GM23338 (cell line): ENCODE results near the gene RUVBL2. TPM values are rescaled to one million over a fixed set of nuclear protein-coding genes. Genes with fewer than 3 reads are reported as not detected.

Experiments used
- ATAC-seq: fragments of 200-7000 bp; cut with Tn5 transposase; 3 replicates; pipeline ENCODE4 v1.9.1; 2020
- DNase-seq: peaks from one replicate; pipeline ENCODE4 v3.0.0-alpha.2; 2015; ENCODE audit warnings: low spot score
- H2AFZ ChIP-seq: fragments of 200-600 bp; sonication (generic); 2 replicates; pipeline ENCODE4 v1.8.0; 2016; ENCODE audit warnings: antibody characterized with exemption, mild to moderate bottlenecking, moderate library complexity
- H3F3A ChIP-seq: fragments of 200-600 bp; sonication (generic); replicated peaks from 2 replicates; pipeline ENCODE4 v1.8.0; 2017; ENCODE audit warnings: antibody characterized with exemption, mixed run types, low read depth
- H3K27ac ChIP-seq: fragments of 200-600 bp; sonication (generic); 2 replicates; pipeline ENCODE4 v1.6.1; 2016; ENCODE audit warnings: low read depth
- H3K27me3 ChIP-seq: fragments of 200-600 bp; sonication (generic); 2 replicates; pipeline ENCODE4 v1.8.0; 2016; ENCODE audit warnings: mild to moderate bottlenecking, mixed run types, moderate library complexity; ENCODE audit not compliant: insufficient read depth
- H3K36me3 ChIP-seq: fragments of 200-600 bp; sonication (generic); 2 replicates; pipeline ENCODE4 v1.8.0; 2016; ENCODE audit warnings: mild to moderate bottlenecking; ENCODE audit not compliant: insufficient read depth
- H3K4me1 ChIP-seq: fragments of 200-600 bp; sonication (generic); 2 replicates; pipeline ENCODE4 v1.8.0; 2016; ENCODE audit warnings: mild to moderate bottlenecking, moderate library complexity; ENCODE audit not compliant: insufficient read depth
- H3K4me2 ChIP-seq: fragments of 200-600 bp; sonication (generic); 2 replicates; pipeline ENCODE4 v1.7.1; 2017; ENCODE audit warnings: mixed run types
- H3K4me3 ChIP-seq: fragments of 200-600 bp; sonication (generic); 2 replicates; pipeline ENCODE4 v1.6.1; 2016; ENCODE audit warnings: mixed run types
- H3K79me2 ChIP-seq: fragments of 200-600 bp; sonication (generic); replicated peaks from 2 replicates; pipeline ENCODE4 v1.8.0; 2017; ENCODE audit warnings: mild to moderate bottlenecking; ENCODE audit not compliant: insufficient read depth
- H3K9me2 ChIP-seq: fragments of 200-600 bp; sonication (generic); 2 replicates; pipeline ENCODE4 v1.8.0; 2017; ENCODE audit not compliant: insufficient read depth
- H4K20me1 ChIP-seq: fragments of 200-600 bp; sonication (generic); replicated peaks from 2 replicates; pipeline ENCODE4 v1.8.0; 2017; ENCODE audit warnings: mild to moderate bottlenecking; ENCODE audit not compliant: insufficient read depth
- H3K27ac Mint-ChIP-seq: 2 replicates; pipeline ENCODE4 v1.8.0; 2020; ENCODE audit warnings: inconsistent platforms, mild to moderate bottlenecking, moderate library complexity, mixed read lengths
- H3K27me3 Mint-ChIP-seq: 3 replicates; pipeline ENCODE4 v1.8.0; 2022; ENCODE audit warnings: low read depth, mild to moderate bottlenecking, moderate library complexity, mixed read lengths, inconsistent platforms; ENCODE audit not compliant: insufficient read depth, poor library complexity
- H3K36me3 Mint-ChIP-seq: 3 replicates; pipeline ENCODE4 v1.8.0; 2021; ENCODE audit warnings: low read depth, mild to moderate bottlenecking, inconsistent platforms, moderate library complexity, mixed read lengths
- H3K4me1 Mint-ChIP-seq: 3 replicates; pipeline ENCODE4 v1.8.0; 2020; ENCODE audit warnings: mild to moderate bottlenecking, inconsistent platforms, mixed read lengths
- H3K4me3 Mint-ChIP-seq: 3 replicates; pipeline ENCODE4 v1.8.0; 2021; ENCODE audit warnings: moderate library complexity, mild to moderate bottlenecking, inconsistent platforms, mixed read lengths
- H3K9me3 Mint-ChIP-seq: 3 replicates; pipeline ENCODE4 v1.8.0; 2020; ENCODE audit warnings: moderate library complexity, mild to moderate bottlenecking, inconsistent platforms, mixed read lengths
- CREB1 ChIP-seq: fragments of 250-450 bp; sonication (Bioruptor Pico); IDR thresholded peaks from 2 replicates; pipeline ENCODE4 v1.5.0; 2020; ENCODE audit warnings: low read depth, mild to moderate bottlenecking, moderate library complexity
- EZH2 ChIP-seq: fragments of 200-600 bp; sonication (generic); IDR thresholded peaks from one replicate; pipeline ENCODE4 v1.8.0; 2017; ENCODE audit warnings: antibody characterized with exemption, mild to moderate bottlenecking, low read depth; ENCODE audit not compliant: unreplicated experiment
- EZH2phosphoT487 ChIP-seq: fragments of 200-600 bp; sonication (generic); IDR thresholded peaks from one replicate; pipeline ENCODE4 v1.8.1; 2018; ENCODE audit warnings: antibody characterized with exemption; ENCODE audit not compliant: unreplicated experiment
- JUNB ChIP-seq: IDR thresholded peaks from one replicate; pipeline ENCODE4 v1.6.1; 2016; ENCODE audit warnings: antibody characterized with exemption; ENCODE audit not compliant: unreplicated experiment
- NANOG ChIP-seq: IDR thresholded peaks from 2 replicates; pipeline ENCODE4 v1.6.1; 2016; ENCODE audit warnings: antibody characterized with exemption, borderline replicate concordance
- POLR2AphosphoS5 ChIP-seq: IDR thresholded peaks from 2 replicates; pipeline ENCODE4 v1.6.1; 2016; ENCODE audit warnings: antibody characterized with exemption, low read depth
- STAT1 ChIP-seq: IDR thresholded peaks from one replicate; pipeline ENCODE4 v1.6.1; 2016; ENCODE audit warnings: antibody characterized with exemption; ENCODE audit not compliant: unreplicated experiment
- ZNF114 ChIP-seq: fragments of 250-450 bp; sonication (Bioruptor Pico); IDR thresholded peaks from 2 replicates; pipeline ENCODE4 v1.5.0; 2020; ENCODE audit warnings: mild to moderate bottlenecking, moderate library complexity
- ZNF331 ChIP-seq: fragments of 250-450 bp; sonication (Bioruptor Pico); IDR thresholded peaks from 2 replicates; pipeline ENCODE4 v1.5.0; 2020; ENCODE audit warnings: low read depth, mild to moderate bottlenecking, moderate library complexity
- polyA plus RNA-seq: library from polyadenylated mRNA; unstranded; fragments of >200 nt; fragmentation: Nextera tagmentation; extraction: Ambion mirVana; gene quantifications from 2 replicates; pipeline ENCODE4 v1.2.1, GENCODE V29; 2016
- total RNA-seq: library from RNA; depleted of rRNA; stranded (reverse); fragments of >200 nt; shearing (Covaris generic); gene quantifications from 2 replicates; pipeline ENCODE4 v1.2.3, GENCODE V29; 2014
- TF ChIP-seq, protein P1 (sequence below): IDR thresholded peaks from 2 replicates; pipeline ENCODE4 v1.6.1; 2016; ENCODE audit warnings: antibody characterized with exemption
- TF ChIP-seq, protein P2 (sequence below): fragments of 250-450 bp; sonication (Bioruptor Pico); IDR thresholded peaks from 2 replicates; pipeline ENCODE4 v1.5.0; 2020; ENCODE audit warnings: mild to moderate bottlenecking, moderate library complexity
- TF ChIP-seq, protein P3 (sequence below): IDR thresholded peaks from one replicate; pipeline ENCODE4 v1.6.1; 2018; ENCODE audit warnings: antibody characterized with exemption; ENCODE audit not compliant: unreplicated experiment
- TF ChIP-seq, protein P4 (sequence below), 2 experiments: fragments of 200-600 bp in 1 of 2; sonication (generic) in 1 of 2; conservative IDR thresholded peaks; 2 replicates each; pipeline versions ENCODE4 v1.5.1 to v1.6.1; 2016 to 2017; ENCODE audit warnings: antibody characterized with exemption in 2 of 2, low read depth in 2 of 2, mild to moderate bottlenecking in 2 of 2, moderate library complexity in 1 of 2

The RUVBL2 gene
- total and polyA plus RNA-seq, 2 experiments from 2014 or later, result 196 to 252 TPM

DNA sequence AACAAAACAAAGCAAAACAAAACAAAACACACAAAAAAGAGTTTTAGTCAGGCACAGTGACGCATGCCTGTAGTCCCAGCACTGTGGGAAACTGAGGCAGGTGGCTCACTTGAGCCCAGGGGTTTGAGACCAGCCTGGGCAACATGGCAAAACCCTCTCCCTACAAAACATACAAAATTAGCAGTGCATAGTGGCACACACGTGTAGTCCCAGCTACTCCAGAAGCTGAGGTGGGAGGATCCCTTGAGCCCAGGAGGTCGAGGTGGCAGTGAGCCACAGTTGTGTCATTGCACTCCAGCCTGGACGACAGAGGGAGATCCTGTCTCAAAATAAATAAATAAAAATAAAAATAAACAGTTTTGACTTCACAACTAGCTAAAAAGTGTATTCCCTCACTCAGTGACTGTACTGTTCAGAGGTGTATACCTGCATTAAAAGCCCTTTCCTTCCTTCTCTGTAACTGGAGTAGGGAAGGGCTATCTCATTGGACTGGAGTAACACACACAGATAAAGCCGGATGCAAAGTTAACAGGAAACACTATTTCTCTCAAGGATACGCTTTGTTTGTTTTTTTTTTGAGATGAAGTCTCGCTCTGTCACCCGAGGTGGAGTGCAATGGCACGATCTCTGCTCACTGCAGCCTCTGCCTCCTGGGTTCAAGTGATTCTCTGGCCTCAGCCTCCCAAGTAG lies 42.7 kb upstream of the RUVBL2 start:
- Histone ChIP-seq H3K27ac (no peak overlapping the region), H3K79me2 (peaks cover 10% of the 10 kb centered on the region), H4K20me1 (0 out of 2 replicates have a peak, but pooled peaks cover 2% of the 10 kb centered on the region), H3K9me2 (no peaks in the 10 kb centered on the region), H3K4me3 (no peak overlapping the region), H3K36me3 (no peaks in the 10 kb centered on the region), H3K4me2 (no peak overlapping the region), H3K4me1 (peaks cover 7% of the 10 kb centered on the region; the same call in 1 of the 2 replicates), H3K27me3 (no peaks in the 10 kb centered on the region), H2AFZ (peak overlapping the region; percentile 28; the same call in 1 of the 2 replicates), H3F3A (peaks cover 5% of the 10 kb centered on the region; the same call in 1 of the 2 replicates)
- peaks cover 20% of the 10 kb centered on the region for H3K27me3 Mint-ChIP-seq
- no peak overlapping the region for H3K27ac Mint-ChIP-seq
- DNase-seq (no peak), ATAC-seq (no peak)
- TF ChIP-seq JUNB (no peak), POLR2AphosphoS5 (no peak), EZH2phosphoT487 (no peak), CREB1 (CRISPR knock-in tag) (no peak), NANOG (no peak), EZH2 (no peak), STAT1 (no peak), ZNF331 (no peak), ZNF114 (CRISPR knock-in tag) (no peak)
- TF ChIP-seq, protein P1, sequence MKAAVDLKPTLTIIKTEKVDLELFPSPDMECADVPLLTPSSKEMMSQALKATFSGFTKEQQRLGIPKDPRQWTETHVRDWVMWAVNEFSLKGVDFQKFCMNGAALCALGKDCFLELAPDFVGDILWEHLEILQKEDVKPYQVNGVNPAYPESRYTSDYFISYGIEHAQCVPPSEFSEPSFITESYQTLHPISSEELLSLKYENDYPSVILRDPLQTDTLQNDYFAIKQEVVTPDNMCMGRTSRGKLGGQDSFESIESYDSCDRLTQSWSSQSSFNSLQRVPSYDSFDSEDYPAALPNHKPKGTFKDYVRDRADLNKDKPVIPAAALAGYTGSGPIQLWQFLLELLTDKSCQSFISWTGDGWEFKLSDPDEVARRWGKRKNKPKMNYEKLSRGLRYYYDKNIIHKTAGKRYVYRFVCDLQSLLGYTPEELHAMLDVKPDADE, result no peak
- TF ChIP-seq, protein P2, sequence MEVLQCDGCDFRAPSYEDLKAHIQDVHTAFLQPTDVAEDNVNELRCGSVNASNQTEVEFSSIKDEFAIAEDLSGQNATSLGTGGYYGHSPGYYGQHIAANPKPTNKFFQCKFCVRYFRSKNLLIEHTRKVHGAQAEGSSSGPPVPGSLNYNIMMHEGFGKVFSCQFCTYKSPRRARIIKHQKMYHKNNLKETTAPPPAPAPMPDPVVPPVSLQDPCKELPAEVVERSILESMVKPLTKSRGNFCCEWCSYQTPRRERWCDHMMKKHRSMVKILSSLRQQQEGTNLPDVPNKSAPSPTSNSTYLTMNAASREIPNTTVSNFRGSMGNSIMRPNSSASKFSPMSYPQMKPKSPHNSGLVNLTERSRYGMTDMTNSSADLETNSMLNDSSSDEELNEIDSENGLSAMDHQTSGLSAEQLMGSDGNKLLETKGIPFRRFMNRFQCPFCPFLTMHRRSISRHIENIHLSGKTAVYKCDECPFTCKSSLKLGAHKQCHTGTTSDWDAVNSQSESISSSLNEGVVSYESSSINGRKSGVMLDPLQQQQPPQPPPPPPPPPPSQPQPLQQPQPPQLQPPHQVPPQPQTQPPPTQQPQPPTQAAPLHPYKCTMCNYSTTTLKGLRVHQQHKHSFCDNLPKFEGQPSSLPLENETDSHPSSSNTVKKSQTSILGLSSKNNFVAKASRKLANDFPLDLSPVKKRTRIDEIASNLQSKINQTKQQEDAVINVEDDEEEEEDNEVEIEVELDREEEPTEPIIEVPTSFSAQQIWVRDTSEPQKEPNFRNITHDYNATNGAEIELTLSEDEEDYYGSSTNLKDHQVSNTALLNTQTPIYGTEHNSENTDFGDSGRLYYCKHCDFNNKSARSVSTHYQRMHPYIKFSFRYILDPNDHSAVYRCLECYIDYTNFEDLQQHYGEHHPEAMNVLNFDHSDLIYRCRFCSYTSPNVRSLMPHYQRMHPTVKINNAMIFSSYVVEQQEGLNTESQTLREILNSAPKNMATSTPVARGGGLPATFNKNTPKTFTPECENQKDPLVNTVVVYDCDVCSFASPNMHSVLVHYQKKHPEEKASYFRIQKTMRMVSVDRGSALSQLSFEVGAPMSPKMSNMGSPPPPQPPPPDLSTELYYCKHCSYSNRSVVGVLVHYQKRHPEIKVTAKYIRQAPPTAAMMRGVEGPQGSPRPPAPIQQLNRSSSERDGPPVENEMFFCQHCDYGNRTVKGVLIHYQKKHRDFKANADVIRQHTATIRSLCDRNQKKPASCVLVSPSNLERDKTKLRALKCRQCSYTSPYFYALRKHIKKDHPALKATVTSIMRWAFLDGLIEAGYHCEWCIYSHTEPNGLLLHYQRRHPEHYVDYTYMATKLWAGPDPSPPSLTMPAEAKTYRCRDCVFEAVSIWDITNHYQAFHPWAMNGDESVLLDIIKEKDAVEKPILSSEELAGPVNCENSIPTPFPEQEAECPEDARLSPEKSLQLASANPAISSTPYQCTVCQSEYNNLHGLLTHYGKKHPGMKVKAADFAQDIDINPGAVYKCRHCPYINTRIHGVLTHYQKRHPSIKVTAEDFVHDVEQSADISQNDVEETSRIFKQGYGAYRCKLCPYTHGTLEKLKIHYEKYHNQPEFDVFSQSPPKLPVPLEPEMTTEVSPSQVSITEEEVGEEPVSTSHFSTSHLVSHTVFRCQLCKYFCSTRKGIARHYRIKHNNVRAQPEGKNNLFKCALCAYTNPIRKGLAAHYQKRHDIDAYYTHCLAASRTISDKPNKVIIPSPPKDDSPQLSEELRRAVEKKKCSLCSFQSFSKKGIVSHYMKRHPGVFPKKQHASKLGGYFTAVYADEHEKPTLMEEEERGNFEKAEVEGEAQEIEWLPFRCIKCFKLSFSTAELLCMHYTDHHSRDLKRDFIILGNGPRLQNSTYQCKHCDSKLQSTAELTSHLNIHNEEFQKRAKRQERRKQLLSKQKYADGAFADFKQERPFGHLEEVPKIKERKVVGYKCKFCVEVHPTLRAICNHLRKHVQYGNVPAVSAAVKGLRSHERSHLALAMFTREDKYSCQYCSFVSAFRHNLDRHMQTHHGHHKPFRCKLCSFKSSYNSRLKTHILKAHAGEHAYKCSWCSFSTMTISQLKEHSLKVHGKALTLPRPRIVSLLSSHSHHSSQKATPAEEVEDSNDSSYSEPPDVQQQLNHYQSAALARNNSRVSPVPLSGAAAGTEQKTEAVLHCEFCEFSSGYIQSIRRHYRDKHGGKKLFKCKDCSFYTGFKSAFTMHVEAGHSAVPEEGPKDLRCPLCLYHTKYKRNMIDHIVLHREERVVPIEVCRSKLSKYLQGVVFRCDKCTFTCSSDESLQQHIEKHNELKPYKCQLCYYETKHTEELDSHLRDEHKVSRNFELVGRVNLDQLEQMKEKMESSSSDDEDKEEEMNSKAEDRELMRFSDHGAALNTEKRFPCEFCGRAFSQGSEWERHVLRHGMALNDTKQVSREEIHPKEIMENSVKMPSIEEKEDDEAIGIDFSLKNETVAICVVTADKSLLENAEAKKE (CRISPR knock-in tag), result no peak
- TF ChIP-seq, protein P3, sequence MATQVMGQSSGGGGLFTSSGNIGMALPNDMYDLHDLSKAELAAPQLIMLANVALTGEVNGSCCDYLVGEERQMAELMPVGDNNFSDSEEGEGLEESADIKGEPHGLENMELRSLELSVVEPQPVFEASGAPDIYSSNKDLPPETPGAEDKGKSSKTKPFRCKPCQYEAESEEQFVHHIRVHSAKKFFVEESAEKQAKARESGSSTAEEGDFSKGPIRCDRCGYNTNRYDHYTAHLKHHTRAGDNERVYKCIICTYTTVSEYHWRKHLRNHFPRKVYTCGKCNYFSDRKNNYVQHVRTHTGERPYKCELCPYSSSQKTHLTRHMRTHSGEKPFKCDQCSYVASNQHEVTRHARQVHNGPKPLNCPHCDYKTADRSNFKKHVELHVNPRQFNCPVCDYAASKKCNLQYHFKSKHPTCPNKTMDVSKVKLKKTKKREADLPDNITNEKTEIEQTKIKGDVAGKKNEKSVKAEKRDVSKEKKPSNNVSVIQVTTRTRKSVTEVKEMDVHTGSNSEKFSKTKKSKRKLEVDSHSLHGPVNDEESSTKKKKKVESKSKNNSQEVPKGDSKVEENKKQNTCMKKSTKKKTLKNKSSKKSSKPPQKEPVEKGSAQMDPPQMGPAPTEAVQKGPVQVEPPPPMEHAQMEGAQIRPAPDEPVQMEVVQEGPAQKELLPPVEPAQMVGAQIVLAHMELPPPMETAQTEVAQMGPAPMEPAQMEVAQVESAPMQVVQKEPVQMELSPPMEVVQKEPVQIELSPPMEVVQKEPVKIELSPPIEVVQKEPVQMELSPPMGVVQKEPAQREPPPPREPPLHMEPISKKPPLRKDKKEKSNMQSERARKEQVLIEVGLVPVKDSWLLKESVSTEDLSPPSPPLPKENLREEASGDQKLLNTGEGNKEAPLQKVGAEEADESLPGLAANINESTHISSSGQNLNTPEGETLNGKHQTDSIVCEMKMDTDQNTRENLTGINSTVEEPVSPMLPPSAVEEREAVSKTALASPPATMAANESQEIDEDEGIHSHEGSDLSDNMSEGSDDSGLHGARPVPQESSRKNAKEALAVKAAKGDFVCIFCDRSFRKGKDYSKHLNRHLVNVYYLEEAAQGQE, result no peak
- TF ChIP-seq, protein P4, sequence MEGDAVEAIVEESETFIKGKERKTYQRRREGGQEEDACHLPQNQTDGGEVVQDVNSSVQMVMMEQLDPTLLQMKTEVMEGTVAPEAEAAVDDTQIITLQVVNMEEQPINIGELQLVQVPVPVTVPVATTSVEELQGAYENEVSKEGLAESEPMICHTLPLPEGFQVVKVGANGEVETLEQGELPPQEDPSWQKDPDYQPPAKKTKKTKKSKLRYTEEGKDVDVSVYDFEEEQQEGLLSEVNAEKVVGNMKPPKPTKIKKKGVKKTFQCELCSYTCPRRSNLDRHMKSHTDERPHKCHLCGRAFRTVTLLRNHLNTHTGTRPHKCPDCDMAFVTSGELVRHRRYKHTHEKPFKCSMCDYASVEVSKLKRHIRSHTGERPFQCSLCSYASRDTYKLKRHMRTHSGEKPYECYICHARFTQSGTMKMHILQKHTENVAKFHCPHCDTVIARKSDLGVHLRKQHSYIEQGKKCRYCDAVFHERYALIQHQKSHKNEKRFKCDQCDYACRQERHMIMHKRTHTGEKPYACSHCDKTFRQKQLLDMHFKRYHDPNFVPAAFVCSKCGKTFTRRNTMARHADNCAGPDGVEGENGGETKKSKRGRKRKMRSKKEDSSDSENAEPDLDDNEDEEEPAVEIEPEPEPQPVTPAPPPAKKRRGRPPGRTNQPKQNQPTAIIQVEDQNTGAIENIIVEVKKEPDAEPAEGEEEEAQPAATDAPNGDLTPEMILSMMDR (conservative IDR thresholded peaks at IDR 0.05; ENCODE audit: low read depth in 2 of 2), result no peak
- peaks cover 11% of the 10 kb centered on the region for H3K4me1 Mint-ChIP-seq
- H3K4me3 Mint-ChIP-seq, result no peak overlapping the region
- peaks cover 14% of the 10 kb centered on the region for H3K36me3 Mint-ChIP-seq
- peaks cover 23% of the 10 kb centered on the region for H3K9me3 Mint-ChIP-seq
